H1 (cell line): ENCODE data around the gene SMARCD2. TPM values are rescaled to one million over a fixed set of nuclear protein-coding genes. Genes with fewer than 3 reads are reported as not detected.

ENCODE experiments used
- CTCF ChIA-PET: fragments of 300-600 bp; sonication (Branson Sonifier 250); formaldehyde crosslinking; loops from one replicate; lab custom pipeline; 2021; ENCODE audit not compliant: partially characterized antibody; lab: Charles Lee
- POLR2A ChIA-PET: fragments of 300-600 bp; sonication (Branson Sonifier 250); formaldehyde crosslinking; loops from one replicate; lab custom pipeline; 2021; ENCODE audit warnings: inconsistent platforms; ENCODE audit not compliant: partially characterized antibody; lab: Charles Lee
- DNase-seq, 2 experiments: peaks; one replicate each; pipeline versions ENCODE4 v3.0.0 to v3.0.0-alpha.2; 2010 to 2022; ENCODE audit warnings: low spot score in 2 of 2, low read depth in 1 of 2, mixed read lengths in 1 of 2
- FAIRE-seq: peaks from 2 replicates; lab custom pipeline; 2011; peaks lifted over from hg19 to GRCh38; lab: Jason Lieb, UNC
- H2AFZ ChIP-seq: 2 replicates; pipeline ENCODE4 v1.8.1; 2012; ENCODE audit warnings: low read length, inconsistent platforms
- H2AK5ac ChIP-seq: 2 replicates; pipeline ENCODE4 v1.6.1; 2013; ENCODE audit warnings: low read depth, low read length
- H2BK120ac ChIP-seq: replicated peaks from 2 replicates; pipeline ENCODE3; 2013; ENCODE audit warnings: low read depth, low read length, inconsistent platforms
- H2BK12ac ChIP-seq: 2 replicates; pipeline ENCODE4 v1.6.1; 2013; ENCODE audit warnings: low read depth, low read length
- H2BK15ac ChIP-seq: 2 replicates; pipeline ENCODE4 v1.6.1; 2013; ENCODE audit warnings: low read length
- H2BK20ac ChIP-seq: 2 replicates; pipeline ENCODE4 v1.6.1; 2013; ENCODE audit warnings: low read length
- H2BK5ac ChIP-seq: 2 replicates; pipeline ENCODE4 v1.6.1; 2013; ENCODE audit warnings: low read depth, low read length
- H3K14ac ChIP-seq: 2 replicates; pipeline ENCODE4 v1.6.1; 2013; ENCODE audit warnings: inconsistent platforms; ENCODE audit not compliant: insufficient read length
- H3K18ac ChIP-seq: 2 replicates; pipeline ENCODE4 v1.6.1; 2013; ENCODE audit warnings: low read length; ENCODE audit errors: extremely low read depth
- H3K23ac ChIP-seq: 2 replicates; pipeline ENCODE4 v1.6.1; 2013; ENCODE audit warnings: inconsistent platforms; ENCODE audit not compliant: insufficient read length
- H3K23me2 ChIP-seq: 2 replicates; pipeline ENCODE4 v1.6.1; 2013; ENCODE audit warnings: low read depth, low read length
- H3K27ac ChIP-seq: 2 replicates; pipeline ENCODE4 v1.6.1; 2011; ENCODE audit warnings: low read depth, low read length, inconsistent platforms
- H3K27me3 ChIP-seq, 4 experiments: replicated peaks in 1 of 4; 1 replicate in 1 of 4; 2 replicates in 3 of 4; pipeline versions ENCODE4 v1.6.1 to v1.8.1; 2011 to 2013; ENCODE audit warnings: low read length in 3 of 4, mild to moderate bottlenecking in 3 of 4, inconsistent platforms in 2 of 4, mixed read lengths in 2 of 4, moderate library complexity in 1 of 4; ENCODE audit not compliant: control insufficient read depth in 3 of 4, insufficient read depth in 3 of 4; ENCODE audit errors: extremely low read depth in 1 of 4
- H3K36me3 ChIP-seq, 4 experiments: 2 replicates each; pipeline versions ENCODE4 v1.6.1 to v1.8.1; 2011 to 2013; ENCODE audit warnings: mild to moderate bottlenecking in 4 of 4, low read length in 3 of 4, moderate library complexity in 2 of 4, control low read depth in 1 of 4, inconsistent platforms in 1 of 4; ENCODE audit not compliant: insufficient read depth in 4 of 4, control insufficient read depth in 2 of 4
- H3K4ac ChIP-seq: replicated peaks from 2 replicates; pipeline ENCODE3; 2013; ENCODE audit warnings: low read length, low read depth, mixed read lengths, inconsistent platforms; ENCODE audit not compliant: insufficient read length
- H3K4me1 ChIP-seq, 4 experiments: replicated peaks in 1 of 4; 1 replicate in 1 of 4; 2 replicates in 3 of 4; pipeline versions ENCODE4 v1.6.1 to v1.8.1; 2011 to 2013; ENCODE audit warnings: low read length in 3 of 4, inconsistent platforms in 2 of 4, mixed read lengths in 1 of 4; ENCODE audit not compliant: insufficient read depth in 4 of 4, control insufficient read depth in 3 of 4
- H3K4me2 ChIP-seq, 2 experiments: 2 replicates each; pipeline versions ENCODE4 v1.6.1 to v1.8.1; 2011 to 2013; ENCODE audit warnings: low read depth in 2 of 2, low read length in 2 of 2, control low read depth in 1 of 2, inconsistent platforms in 1 of 2, mild to moderate bottlenecking in 1 of 2; ENCODE audit not compliant: insufficient read depth in 1 of 2
- H3K4me3 ChIP-seq, 4 experiments: fragments of 200-600, 300-600 bp in 1 of 4; sonication (generic), shearing (Covaris generic), sonication (Bioruptor Twin) in 1 of 4; 2 replicates each; pipeline versions ENCODE4 v1.5.1 to v1.8.1; 2011 to 2016; ENCODE audit warnings: low read length in 4 of 4, low read depth in 3 of 4, control low read depth in 2 of 4, inconsistent platforms in 2 of 4, mild to moderate bottlenecking in 2 of 4, mixed read lengths in 1 of 4, moderate library complexity in 1 of 4; ENCODE audit not compliant: insufficient read depth in 2 of 4; ENCODE audit errors: extremely low read depth in 1 of 4
- H3K56ac ChIP-seq: replicated peaks from 2 replicates; pipeline ENCODE3; 2013; ENCODE audit warnings: low read depth, mild to moderate bottlenecking, mixed read lengths, low read length, inconsistent platforms; ENCODE audit not compliant: insufficient read length
- H3K79me1 ChIP-seq: 2 replicates; pipeline ENCODE4 v1.6.1; 2013; ENCODE audit warnings: low read depth, low read length, control low read depth
- H3K79me2 ChIP-seq, 2 experiments: 2 replicates each; pipeline versions ENCODE4 v1.6.1 to v1.8.1; 2012 to 2013; ENCODE audit warnings: low read length in 2 of 2, mild to moderate bottlenecking in 2 of 2, inconsistent platforms in 1 of 2; ENCODE audit not compliant: insufficient read depth in 2 of 2, control insufficient read depth in 1 of 2
- H3K9ac ChIP-seq, 4 experiments: replicated peaks in 1 of 4; 1 replicate in 1 of 4; 2 replicates in 3 of 4; pipeline versions ENCODE4 v1.6.1 to v1.8.1; 2011 to 2013; ENCODE audit warnings: low read depth in 3 of 4, low read length in 3 of 4, control low read depth in 2 of 4, mild to moderate bottlenecking in 2 of 4, moderate library complexity in 2 of 4, inconsistent platforms in 1 of 4; ENCODE audit errors: extremely low read depth in 1 of 4
- H3K9me3 ChIP-seq, 2 experiments: 2 replicates each; pipeline versions ENCODE4 v1.6.1 to v1.8.1; 2012 to 2013; ENCODE audit warnings: mild to moderate bottlenecking in 2 of 2, moderate library complexity in 2 of 2, control low read depth in 1 of 2, inconsistent platforms in 1 of 2, low read depth in 1 of 2, low read length in 1 of 2, mixed read lengths in 1 of 2; ENCODE audit not compliant: insufficient read depth in 2 of 2
- H4K20me1 ChIP-seq, 2 experiments: replicated peaks in 1 of 2; 2 replicates each; pipeline versions ENCODE3 to v1.8.1; 2011 to 2013; ENCODE audit warnings: inconsistent platforms in 2 of 2, low read length in 2 of 2, mild to moderate bottlenecking in 1 of 2; ENCODE audit not compliant: insufficient read depth in 2 of 2, control insufficient read depth in 1 of 2
- H4K5ac ChIP-seq: 2 replicates; pipeline ENCODE4 v1.6.1; 2013; ENCODE audit warnings: low read length, low read depth, mixed read lengths, inconsistent platforms; ENCODE audit not compliant: insufficient read length
- H4K8ac ChIP-seq: 2 replicates; pipeline ENCODE4 v1.8.0; 2013; ENCODE audit warnings: mild to moderate bottlenecking, moderate library complexity, low read length, inconsistent platforms; ENCODE audit not compliant: insufficient read depth; ENCODE audit errors: extremely low read depth
- H4K91ac ChIP-seq: replicated peaks from 2 replicates; pipeline ENCODE3; 2013; ENCODE audit warnings: low read length, mixed read lengths, inconsistent platforms; ENCODE audit not compliant: insufficient read length
- CBX5 ChIP-seq: fragments of 300-800, 300-1000 bp; sonication (generic); IDR thresholded peaks from 2 replicates; pipeline ENCODE4 v1.7.1; 2016; ENCODE audit warnings: antibody characterized with exemption, low read length, low read depth
- KDM4A ChIP-seq: IDR thresholded peaks from one replicate; pipeline ENCODE4 v1.7.1; 2012; ENCODE audit warnings: low read depth, mild to moderate bottlenecking, moderate library complexity, low read length, inconsistent platforms; ENCODE audit not compliant: severe bottlenecking
- KDM5A ChIP-seq: fragments of 200-600 bp; IDR thresholded peaks from 2 replicates; pipeline ENCODE4 v1.7.1; 2012; ENCODE audit warnings: mild to moderate bottlenecking, low read length, inconsistent platforms, mixed read lengths
- SP4 ChIP-seq: IDR thresholded peaks from 2 replicates; pipeline ENCODE4 v1.6.1; 2012; ENCODE audit warnings: low read length, inconsistent platforms
- TEAD4 ChIP-seq: IDR thresholded peaks from 2 replicates; pipeline ENCODE4 v1.6.1; 2012; ENCODE audit warnings: low read depth, low read length, inconsistent platforms, mixed read lengths
- WGBS, 2 experiments: shearing (Covaris generic) in 1 of 2; methylation state at CpG; one replicate each; pipeline versions ENCODE4 v1.1.6 to v1.1.7; 2013 to 2015; ENCODE audit warnings: low lambda C conversion rate in 2 of 2, mixed read lengths in 2 of 2, inconsistent platforms in 1 of 2, low coverage in 1 of 2, missing lambda C conversion rate in 1 of 2; ENCODE audit not compliant: insufficient replicate concordance in 2 of 2, insufficient coverage in 1 of 2, insufficient read length in 1 of 2; ENCODE audit errors: extremely low coverage in 1 of 2, missing lambda C conversion rate in 1 of 2; 5-methylcytosine and 5-hydroxymethylcytosine counted together
- polyA plus RNA-seq, 7 experiments: library from polyadenylated mRNA; depleted of rRNA in 3 of 7; stranded (reverse) in 5 of 7; unstranded in 2 of 7; fragments of >200 nt in 5 of 7; fragments of 200-250 nt in 2 of 7; gene quantifications; 1 replicate in 5 of 7; 2 replicates in 1 of 7; 4 replicates in 1 of 7; pipeline versions ENCODE4 v1.2.1 to v1.2.3, GENCODE V29; 2011 to 2013; ENCODE audit warnings: missing spikeins in 2 of 7, mixed read lengths in 2 of 7
- total RNA-seq: library from RNA; stranded (reverse); fragmentation: NEBNext Ultra II Directional; extraction: Animal tissue kit (Norgen Biotek cat#: 25700); gene quantifications from 2 replicates; pipeline ENCODE4 v1.2.1, GENCODE V29; 2021
- TF ChIP-seq, protein P1 (sequence below), 3 experiments: IDR thresholded peaks; 1 replicate in 2 of 3; 2 replicates in 1 of 3; pipeline versions ENCODE4 v1.5.1 to v1.6.1; 2011; ENCODE audit warnings: low read length in 3 of 3, mild to moderate bottlenecking in 3 of 3, inconsistent platforms in 2 of 3, low read depth in 1 of 3, moderate library complexity in 1 of 3; ENCODE audit not compliant: insufficient read depth in 1 of 3; ENCODE audit errors: control extremely low read depth in 1 of 3
- TF ChIP-seq, protein P2 (sequence below): IDR thresholded peaks from 2 replicates; pipeline ENCODE4 v1.6.1; 2012; ENCODE audit warnings: inconsistent platforms

The SMARCD2 gene
- total and polyA plus RNA-seq, 2 of the 8 experiments (the other 6 are each of a cell fraction or from before 2014, with no cell fraction given) = 90.0 to 92.2 TPM

DNA sequence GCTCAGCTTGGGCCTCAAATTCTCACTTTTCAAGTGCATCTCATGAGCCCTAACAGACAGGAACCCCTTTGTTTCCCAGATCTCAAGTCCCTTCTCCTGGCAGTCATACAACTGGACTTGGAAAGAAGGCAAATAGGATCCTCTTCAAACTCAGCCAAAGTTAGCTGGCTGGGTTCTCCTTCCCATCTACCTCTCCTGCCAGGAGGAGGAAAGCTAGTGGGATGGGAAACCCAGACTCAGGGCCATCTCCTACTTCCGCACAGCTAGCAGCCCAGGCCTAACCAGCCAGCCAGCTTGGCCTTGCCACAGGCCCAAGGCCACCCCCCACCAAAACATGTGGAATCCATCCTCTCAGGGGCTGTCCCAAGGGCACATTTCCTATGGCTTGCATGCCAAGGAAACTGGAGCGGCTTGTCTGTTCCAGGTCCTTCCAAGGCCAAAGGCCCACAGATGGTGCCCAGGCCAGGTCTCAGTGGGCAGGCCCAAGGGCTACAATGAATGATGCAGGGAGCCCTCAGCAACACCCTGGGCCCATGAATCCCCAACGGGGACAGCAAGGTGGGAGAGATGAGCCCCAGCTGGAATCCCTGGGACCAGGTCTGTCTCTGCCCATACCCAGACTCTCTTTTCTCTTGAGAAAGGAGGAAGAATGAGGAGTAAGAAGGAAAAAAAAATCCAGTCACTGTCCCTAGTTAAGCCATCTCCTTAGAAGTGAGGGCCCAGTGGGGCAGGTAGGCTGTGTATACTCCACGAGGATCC, 1.7 kb downstream of the SMARCD2 start:
- DNase-seq (no peak), FAIRE-seq (no peak)
- ChIA-PET POLR2A (interaction anchor here (0.6 to 32.3 kb wide), 3 partner anchors 20 to 58 kb away, joined by 3 to 593 read pairs (median 481); partner anchors contain the start of genes CCDC47, DDX42, FTSJ3 and PSMC5), CTCF (interaction anchor here (0.6 to 1.4 kb wide), 6 partner anchors 13 to 177 kb away, joined by 3 to 7 read pairs (median 4); partner anchors contain the start of genes CSHL1 and PSMC5)
- H4K5ac ChIP-seq = no peak overlapping the region
- H4K20me1 ChIP-seq = peaks cover 1 to 4% of the 10 kb centered on the region in 2 experiments
- H2AK5ac ChIP-seq = peak overlapping the region; percentile 55; the same call in 1 of the 2 replicates
- H3K36me3 ChIP-seq = peaks cover 0 to 3% (median 1%) of the 10 kb centered on the region in 4 experiments; a peak in 2 of 8 replicates
- H4K91ac ChIP-seq = peak overlapping the region; percentile 25
- H3K18ac ChIP-seq = peak overlapping the region; percentile 60; the same call in 1 of the 2 replicates
- no peak overlapping the region for H2BK20ac ChIP-seq
- H3K27ac ChIP-seq = no peak overlapping the region
- H3K4me2 ChIP-seq = peak overlapping the region; percentile 93
- no peak overlapping the region for H3K4ac ChIP-seq
- no peaks in the 10 kb centered on the region for H3K9me3 ChIP-seq
- peak overlapping the region; percentile 76 to 97 (median 83); a peak in 5 of 8 replicates for H3K4me3 ChIP-seq
- no peak overlapping the region for H3K56ac ChIP-seq
- H2BK15ac ChIP-seq = peak overlapping the region; percentile 18; the same call in 1 of the 2 replicates
- H2BK120ac ChIP-seq = no peak overlapping the region
- H2AFZ ChIP-seq = no peak overlapping the region
- peaks cover 3 to 28% (median 26%) of the 10 kb centered on the region in 4 experiments for H3K4me1 ChIP-seq
- H2BK5ac ChIP-seq = peak overlapping the region; percentile 71; the same call in 1 of the 2 replicates
- H3K23ac ChIP-seq = no peak overlapping the region
- peaks cover 20% of the 10 kb centered on the region for H3K79me1 ChIP-seq
- no peak overlapping the region for H3K14ac ChIP-seq
- peaks cover 0 to 3% (median 1%) of the 10 kb centered on the region in 4 experiments; a peak in 2 of 7 replicates for H3K27me3 ChIP-seq
- WGBS, 2 experiments = 87% methylated on average over 3 of the region's 4 CpGs; no CpG with 5 or more reads in 1 of the 2 experiments
- H3K9ac ChIP-seq = no peak overlapping the region
- no peak overlapping the region for H4K8ac ChIP-seq
- H2BK12ac ChIP-seq = peak overlapping the region; percentile 68; the same call in 1 of the 2 replicates
- H3K23me2 ChIP-seq = peaks cover 8% of the 10 kb centered on the region
- peaks cover 11 to 42% of the 10 kb centered on the region in 2 experiments for H3K79me2 ChIP-seq
- TF ChIP-seq SP4 (no peak), KDM5A (no peak), KDM4A (no peak), TEAD4 (no peak), CBX5 (no peak)
- TF ChIP-seq, protein P1, sequence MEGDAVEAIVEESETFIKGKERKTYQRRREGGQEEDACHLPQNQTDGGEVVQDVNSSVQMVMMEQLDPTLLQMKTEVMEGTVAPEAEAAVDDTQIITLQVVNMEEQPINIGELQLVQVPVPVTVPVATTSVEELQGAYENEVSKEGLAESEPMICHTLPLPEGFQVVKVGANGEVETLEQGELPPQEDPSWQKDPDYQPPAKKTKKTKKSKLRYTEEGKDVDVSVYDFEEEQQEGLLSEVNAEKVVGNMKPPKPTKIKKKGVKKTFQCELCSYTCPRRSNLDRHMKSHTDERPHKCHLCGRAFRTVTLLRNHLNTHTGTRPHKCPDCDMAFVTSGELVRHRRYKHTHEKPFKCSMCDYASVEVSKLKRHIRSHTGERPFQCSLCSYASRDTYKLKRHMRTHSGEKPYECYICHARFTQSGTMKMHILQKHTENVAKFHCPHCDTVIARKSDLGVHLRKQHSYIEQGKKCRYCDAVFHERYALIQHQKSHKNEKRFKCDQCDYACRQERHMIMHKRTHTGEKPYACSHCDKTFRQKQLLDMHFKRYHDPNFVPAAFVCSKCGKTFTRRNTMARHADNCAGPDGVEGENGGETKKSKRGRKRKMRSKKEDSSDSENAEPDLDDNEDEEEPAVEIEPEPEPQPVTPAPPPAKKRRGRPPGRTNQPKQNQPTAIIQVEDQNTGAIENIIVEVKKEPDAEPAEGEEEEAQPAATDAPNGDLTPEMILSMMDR (IDR thresholded peaks at IDR 0.05; ENCODE audit: control extremely low read depth in 1 of 3, insufficient read depth in 1 of 3, low read depth in 1 of 3, low read length in 3 of 3) = no peak
- TF ChIP-seq, protein P2, sequence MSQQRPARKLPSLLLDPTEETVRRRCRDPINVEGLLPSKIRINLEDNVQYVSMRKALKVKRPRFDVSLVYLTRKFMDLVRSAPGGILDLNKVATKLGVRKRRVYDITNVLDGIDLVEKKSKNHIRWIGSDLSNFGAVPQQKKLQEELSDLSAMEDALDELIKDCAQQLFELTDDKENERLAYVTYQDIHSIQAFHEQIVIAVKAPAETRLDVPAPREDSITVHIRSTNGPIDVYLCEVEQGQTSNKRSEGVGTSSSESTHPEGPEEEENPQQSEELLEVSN = no peak
